WTC11 (cell line): ENCODE data around the gene FRMD4B. TPM values are rescaled to one million over a fixed set of nuclear protein-coding genes. Genes with fewer than 3 reads are reported as not detected.

Experiments
- ATAC-seq: fragments of 200-7000 bp; cut with Tn5 transposase; 2 replicates; pipeline ENCODE4 v1.10.0; 2021; ENCODE audit warnings: mild to moderate bottlenecking, moderate library complexity
- CTCF ChIA-PET: fragments of 300-600 bp; sonication (Branson Sonifier 250); formaldehyde crosslinking; loops from one replicate; lab custom pipeline; 2021; ENCODE audit warnings: antibody characterized with exemption; lab: Charles Lee
- POLR2A ChIA-PET: fragments of 350-600 bp; sonication (Branson Sonifier 250); formaldehyde crosslinking; loops from one replicate; lab custom pipeline; 2021; ENCODE audit warnings: antibody characterized with exemption; lab: Charles Lee
- DNase-seq: peaks from one replicate; pipeline ENCODE4 v3.0.0; 2021; ENCODE audit warnings: low spot score
- H3K27ac Mint-ChIP-seq: 2 replicates; pipeline ENCODE4 v1.8.0; 2021; ENCODE audit warnings: mixed read lengths
- H3K27me3 Mint-ChIP-seq: 2 replicates; pipeline ENCODE4 v1.8.0; 2021; ENCODE audit warnings: low read depth, mild to moderate bottlenecking, moderate library complexity, mixed read lengths
- H3K36me3 Mint-ChIP-seq: 2 replicates; pipeline ENCODE4 v1.8.0; 2021; ENCODE audit warnings: mixed read lengths
- H3K4me1 Mint-ChIP-seq: 2 replicates; pipeline ENCODE4 v1.8.0; 2022; ENCODE audit warnings: mixed read lengths
- H3K4me3 Mint-ChIP-seq: 2 replicates; pipeline ENCODE4 v1.8.0; 2021; ENCODE audit warnings: mild to moderate bottlenecking, moderate library complexity, mixed read lengths
- H3K9me3 Mint-ChIP-seq: 2 replicates; pipeline ENCODE4 v1.8.0; 2021; ENCODE audit warnings: mixed read lengths
- ATF6 ChIP-seq: sonication (generic); formaldehyde crosslinking; IDR thresholded peaks from 2 replicates; pipeline ENCODE4 v1.8.1; 2023; ENCODE audit warnings: mild to moderate bottlenecking, missing genetic modification reagents
- CDX4 ChIP-seq: fragments of 250-450 bp; sonication (Bioruptor Pico); IDR thresholded peaks from 2 replicates; pipeline ENCODE4 v1.9.0; 2021; ENCODE audit warnings: moderate library complexity, mild to moderate bottlenecking, inconsistent platforms, borderline replicate concordance
- CREB1 ChIP-seq: sonication (generic); formaldehyde crosslinking; IDR thresholded peaks from 2 replicates; pipeline ENCODE4 v1.8.0; 2023; ENCODE audit warnings: mild to moderate bottlenecking, missing genetic modification reagents
- CTCF ChIP-seq: fragments of 200-600 bp; IDR thresholded peaks from 2 replicates; pipeline ENCODE4 v1.8.0; 2022; ENCODE audit warnings: antibody characterized with exemption
- ELF4 ChIP-seq: sonication (generic); formaldehyde crosslinking; IDR thresholded peaks from 2 replicates; pipeline ENCODE4 v1.8.1; 2022; ENCODE audit warnings: low read depth, mild to moderate bottlenecking, moderate library complexity, missing genetic modification reagents
- ESRRA ChIP-seq: sonication (generic); formaldehyde crosslinking; IDR thresholded peaks from 2 replicates; pipeline ENCODE4 v1.8.1; 2022; ENCODE audit warnings: mild to moderate bottlenecking, missing genetic modification reagents, borderline replicate concordance
- FOXJ3 ChIP-seq: sonication (generic); formaldehyde crosslinking; IDR thresholded peaks from 2 replicates; pipeline ENCODE4 v1.9.0; 2021; ENCODE audit warnings: missing genetic modification reagents, mild to moderate bottlenecking, borderline replicate concordance
- FOXK1 ChIP-seq: sonication (generic); formaldehyde crosslinking; IDR thresholded peaks from 2 replicates; pipeline ENCODE4 v1.8.0; 2022; ENCODE audit warnings: mild to moderate bottlenecking, moderate library complexity, missing genetic modification reagents
- GRHL2 ChIP-seq: fragments of 250-450 bp; sonication (Bioruptor Pico); IDR thresholded peaks from 2 replicates; pipeline ENCODE4 v1.8.0; 2022; ENCODE audit warnings: mild to moderate bottlenecking, moderate library complexity; ENCODE audit not compliant: insufficient replicate concordance, severe bottlenecking
- GTF2I ChIP-seq: fragments of 250-450 bp; sonication (Bioruptor Pico); conservative IDR thresholded peaks from 2 replicates; pipeline ENCODE4 v1.4.0; 2021; ENCODE audit warnings: mild to moderate bottlenecking
- JUN ChIP-seq: sonication (generic); formaldehyde crosslinking; IDR thresholded peaks from 2 replicates; pipeline ENCODE4 v1.8.0; 2023; ENCODE audit warnings: mild to moderate bottlenecking, missing genetic modification reagents
- KAT7 ChIP-seq: sonication (generic); formaldehyde crosslinking; IDR thresholded peaks from 2 replicates; pipeline ENCODE4 v1.8.1; 2023; ENCODE audit warnings: missing genetic modification reagents, mild to moderate bottlenecking, borderline replicate concordance
- MXD4 ChIP-seq: fragments of 250-450 bp; sonication (Bioruptor Pico); IDR thresholded peaks from 2 replicates; pipeline ENCODE4 v1.8.0; 2021; ENCODE audit warnings: mild to moderate bottlenecking, moderate library complexity, borderline replicate concordance
- NFATC4 ChIP-seq: fragments of 250-450 bp; sonication (Bioruptor Pico); IDR thresholded peaks from 2 replicates; pipeline ENCODE4 v1.9.0; 2021; ENCODE audit warnings: mild to moderate bottlenecking
- NFE2L1 ChIP-seq: sonication (generic); formaldehyde crosslinking; IDR thresholded peaks from 2 replicates; pipeline ENCODE4 v1.8.1; 2023; ENCODE audit warnings: missing genetic modification reagents
- NR1H2 ChIP-seq: sonication (generic); formaldehyde crosslinking; IDR thresholded peaks from 2 replicates; pipeline ENCODE4 v1.9.0; 2021; ENCODE audit warnings: mild to moderate bottlenecking, moderate library complexity, missing genetic modification reagents
- TCF7 ChIP-seq: sonication (generic); formaldehyde crosslinking; IDR thresholded peaks from 2 replicates; pipeline ENCODE4 v1.8.0; 2022; ENCODE audit warnings: mild to moderate bottlenecking, low read depth, missing genetic modification reagents, moderate library complexity
- TEAD4 ChIP-seq: sonication (generic); formaldehyde crosslinking; IDR thresholded peaks from 2 replicates; pipeline ENCODE4 v1.8.0; 2022; ENCODE audit warnings: mild to moderate bottlenecking, missing genetic modification reagents
- USF1 ChIP-seq: sonication (generic); formaldehyde crosslinking; IDR thresholded peaks from 2 replicates; pipeline ENCODE4 v1.8.0; 2022; ENCODE audit warnings: mild to moderate bottlenecking, missing genetic modification reagents
- ZNF121 ChIP-seq: sonication (generic); formaldehyde crosslinking; IDR thresholded peaks from 2 replicates; pipeline ENCODE4 v1.8.0; 2023; ENCODE audit warnings: missing genetic modification reagents
- ZNF263 ChIP-seq: sonication (generic); formaldehyde crosslinking; IDR thresholded peaks from 2 replicates; pipeline ENCODE4 v1.8.1; 2022; ENCODE audit warnings: low read depth, mild to moderate bottlenecking, moderate library complexity, missing genetic modification reagents
- ZNF396 ChIP-seq: fragments of 250-450 bp; sonication (Bioruptor Pico); IDR thresholded peaks from 2 replicates; pipeline ENCODE4 v1.8.0; 2021; ENCODE audit warnings: mild to moderate bottlenecking, moderate library complexity, borderline replicate concordance
- ZNF671 ChIP-seq: fragments of 250-450 bp; sonication (Bioruptor Pico); IDR thresholded peaks from 2 replicates; pipeline ENCODE4 v1.8.0; 2021; ENCODE audit warnings: mild to moderate bottlenecking
- total RNA-seq: library from RNA; stranded (reverse); gene quantifications from 3 replicates; pipeline ENCODE4 v1.2.3, GENCODE V29; 2021
- TF ChIP-seq, protein P1 (sequence below): sonication (generic); formaldehyde crosslinking; IDR thresholded peaks from 2 replicates; pipeline ENCODE4 v1.8.1; 2023; ENCODE audit warnings: mild to moderate bottlenecking, missing genetic modification reagents
- TF ChIP-seq, protein P2 (sequence below): fragments of 250-450 bp; sonication (Bioruptor Pico); IDR thresholded peaks from 2 replicates; pipeline ENCODE4 v1.9.0; 2021; ENCODE audit warnings: mild to moderate bottlenecking

The FRMD4B gene
- total RNA-seq, 1 experiment from 2014 or later = 6.7 TPM

DNA sequence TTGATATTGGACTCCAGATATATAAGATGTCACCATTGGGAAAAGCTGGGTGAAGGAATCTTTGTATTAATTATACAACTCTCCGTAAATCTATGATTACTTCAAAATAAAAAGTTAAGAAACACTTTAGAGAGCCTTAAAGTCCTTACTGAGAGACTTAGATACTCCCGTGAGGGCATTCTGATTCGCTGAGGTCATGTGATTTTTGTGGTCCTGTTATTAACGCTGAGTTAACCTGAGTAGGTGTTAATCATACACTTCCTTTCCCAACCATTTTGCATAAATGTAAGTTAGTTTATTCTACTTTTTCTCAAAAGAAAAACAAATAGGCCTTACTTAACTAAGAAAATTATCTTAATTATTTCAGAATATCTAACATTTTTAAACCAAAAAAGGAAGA lies 196.4 kb downstream of the FRMD4B start:
- CTCF ChIA-PET = no interaction called here
- H3K27me3 Mint-ChIP-seq = no peaks in the 10 kb centered on the region
- H3K36me3 Mint-ChIP-seq = peaks cover 5% of the 10 kb centered on the region; the same call in 1 of the 2 replicates
- ATAC-seq (no peak), DNase-seq (no peak)
- no peak overlapping the region for H3K4me3 Mint-ChIP-seq
- TF ChIP-seq ZNF671 (no peak), FOXJ3 (CRISPR knock-in tag) (no peak), KAT7 (CRISPR knock-in tag) (no peak), NFE2L1 (CRISPR knock-in tag) (no peak), CTCF (no peak), TEAD4 (CRISPR knock-in tag) (no peak), GRHL2 (CRISPR knock-in tag) (no peak), GTF2I (CRISPR knock-in tag) (no peak), MXD4 (no peak), ESRRA (CRISPR knock-in tag) (no peak), JUN (CRISPR knock-in tag) (no peak), NR1H2 (CRISPR knock-in tag) (no peak), ATF6 (CRISPR knock-in tag) (no peak), ZNF263 (CRISPR knock-in tag) (no peak)
- TF ChIP-seq, protein P1, sequence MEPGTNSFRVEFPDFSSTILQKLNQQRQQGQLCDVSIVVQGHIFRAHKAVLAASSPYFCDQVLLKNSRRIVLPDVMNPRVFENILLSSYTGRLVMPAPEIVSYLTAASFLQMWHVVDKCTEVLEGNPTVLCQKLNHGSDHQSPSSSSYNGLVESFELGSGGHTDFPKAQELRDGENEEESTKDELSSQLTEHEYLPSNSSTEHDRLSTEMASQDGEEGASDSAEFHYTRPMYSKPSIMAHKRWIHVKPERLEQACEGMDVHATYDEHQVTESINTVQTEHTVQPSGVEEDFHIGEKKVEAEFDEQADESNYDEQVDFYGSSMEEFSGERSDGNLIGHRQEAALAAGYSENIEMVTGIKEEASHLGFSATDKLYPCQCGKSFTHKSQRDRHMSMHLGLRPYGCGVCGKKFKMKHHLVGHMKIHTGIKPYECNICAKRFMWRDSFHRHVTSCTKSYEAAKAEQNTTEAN = no peak
- H3K27ac Mint-ChIP-seq = no peak overlapping the region
- POLR2A ChIA-PET = no interaction called here
- H3K9me3 Mint-ChIP-seq = no peaks in the 10 kb centered on the region
- H3K4me1 Mint-ChIP-seq = no peaks in the 10 kb centered on the region

DNA sequence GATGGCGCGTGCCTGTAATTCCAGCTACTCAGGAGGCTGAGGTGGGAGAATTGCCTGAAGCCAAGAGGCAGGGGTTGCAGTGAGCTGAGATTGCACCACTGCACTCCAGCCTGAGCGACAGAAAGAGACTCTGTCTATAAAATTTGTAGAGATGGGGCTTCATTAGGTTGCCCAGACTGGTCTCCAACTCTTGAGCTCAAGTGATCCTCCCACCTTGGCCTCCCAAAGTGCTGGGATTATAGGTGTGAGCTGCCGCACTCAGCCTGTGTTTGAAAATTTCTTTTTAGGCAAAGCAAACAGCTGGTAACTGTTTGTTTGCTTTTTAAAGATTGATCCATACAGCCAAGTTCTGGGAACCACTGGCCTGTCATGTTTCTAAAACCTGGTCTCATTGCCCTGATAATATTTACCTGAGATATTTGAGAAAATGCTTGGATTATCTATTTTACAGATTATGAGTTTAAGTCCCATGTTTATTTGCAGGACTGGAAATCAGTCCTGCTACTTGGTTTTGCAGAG lies 199.3 kb downstream of the FRMD4B start:
- Mint-ChIP-seq H3K9me3 (no peaks in the 10 kb centered on the region), H3K36me3 (no peaks in the 10 kb centered on the region), H3K27me3 (no peaks in the 10 kb centered on the region), H3K4me1 (peaks cover 11% of the 10 kb centered on the region), H3K4me3 (no peak overlapping the region), H3K27ac (no peak overlapping the region)
- no peak for ATAC-seq
- no peak for DNase-seq
- CTCF ChIA-PET = no interaction called here
- POLR2A ChIA-PET = no interaction called here
- no peak for TF ChIP-seq NFATC4
- TF ChIP-seq TCF7 (CRISPR knock-in tag) = no peak
- TF ChIP-seq CDX4 (CRISPR knock-in tag) = no peak
- no peak for TF ChIP-seq CREB1 (CRISPR knock-in tag)
- no peak for TF ChIP-seq ELF4 (CRISPR knock-in tag)
- no peak for TF ChIP-seq ZNF121 (CRISPR knock-in tag)
- TF ChIP-seq ZNF396 (CRISPR knock-in tag) = no peak
- TF ChIP-seq, protein P2, sequence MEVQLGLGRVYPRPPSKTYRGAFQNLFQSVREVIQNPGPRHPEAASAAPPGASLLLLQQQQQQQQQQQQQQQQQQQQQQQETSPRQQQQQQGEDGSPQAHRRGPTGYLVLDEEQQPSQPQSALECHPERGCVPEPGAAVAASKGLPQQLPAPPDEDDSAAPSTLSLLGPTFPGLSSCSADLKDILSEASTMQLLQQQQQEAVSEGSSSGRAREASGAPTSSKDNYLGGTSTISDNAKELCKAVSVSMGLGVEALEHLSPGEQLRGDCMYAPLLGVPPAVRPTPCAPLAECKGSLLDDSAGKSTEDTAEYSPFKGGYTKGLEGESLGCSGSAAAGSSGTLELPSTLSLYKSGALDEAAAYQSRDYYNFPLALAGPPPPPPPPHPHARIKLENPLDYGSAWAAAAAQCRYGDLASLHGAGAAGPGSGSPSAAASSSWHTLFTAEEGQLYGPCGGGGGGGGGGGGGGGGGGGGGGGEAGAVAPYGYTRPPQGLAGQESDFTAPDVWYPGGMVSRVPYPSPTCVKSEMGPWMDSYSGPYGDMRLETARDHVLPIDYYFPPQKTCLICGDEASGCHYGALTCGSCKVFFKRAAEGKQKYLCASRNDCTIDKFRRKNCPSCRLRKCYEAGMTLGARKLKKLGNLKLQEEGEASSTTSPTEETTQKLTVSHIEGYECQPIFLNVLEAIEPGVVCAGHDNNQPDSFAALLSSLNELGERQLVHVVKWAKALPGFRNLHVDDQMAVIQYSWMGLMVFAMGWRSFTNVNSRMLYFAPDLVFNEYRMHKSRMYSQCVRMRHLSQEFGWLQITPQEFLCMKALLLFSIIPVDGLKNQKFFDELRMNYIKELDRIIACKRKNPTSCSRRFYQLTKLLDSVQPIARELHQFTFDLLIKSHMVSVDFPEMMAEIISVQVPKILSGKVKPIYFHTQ = no peak
- TF ChIP-seq FOXK1 (CRISPR knock-in tag) = no peak
- TF ChIP-seq ATF6 (CRISPR knock-in tag) = no peak
- TF ChIP-seq USF1 (CRISPR knock-in tag) = no peak
